ENCODE measurements around the gene FZR1. TPM values are rescaled to one million over a fixed set of nuclear protein-coding genes. Genes with fewer than 3 reads are reported as not detected.
A peak's percentile ranks its signal among the peaks of the same experiment; 100 is the strongest.

The FZR1 gene
- total and polyA plus RNA-seq, 2 of the 13 experiments (the other 11 are each of a cell fraction or from before 2014, with no cell fraction given), result 29.0 to 30.8 TPM

DNA sequence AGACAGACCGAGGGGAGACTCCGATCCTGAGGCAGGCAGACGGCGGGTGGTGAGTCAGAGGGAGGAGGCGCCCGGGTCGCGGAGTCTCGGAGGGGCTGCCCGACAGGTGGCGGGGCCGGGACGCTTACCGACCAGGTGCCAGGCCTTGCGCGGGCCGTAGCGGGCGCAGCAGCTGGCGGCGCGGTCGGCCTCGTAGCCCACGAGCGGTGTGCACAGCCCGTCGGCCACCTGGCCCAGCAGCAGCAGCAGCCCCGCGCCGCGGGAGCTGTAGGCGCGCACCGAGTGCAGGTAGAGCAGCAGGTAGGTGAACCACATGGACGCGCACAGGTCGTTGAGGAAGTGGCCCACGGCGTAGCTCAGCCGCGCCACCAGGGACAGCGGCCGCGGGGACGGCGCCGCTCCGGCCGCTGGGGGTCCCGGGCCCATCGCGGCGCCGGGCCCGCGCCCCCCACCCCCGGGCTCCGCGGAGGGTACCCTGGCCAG lies 50.9 kb downstream of the FZR1 start (continued):
- TF ChIP-seq ZBTB7A (CRISPR knock-in tag; IDR thresholded peaks at IDR 0.05) (no peak), ZNF883 (CRISPR knock-in tag; IDR thresholded peaks at IDR 0.05; ENCODE audit: not compliant biosample characterization) (no peak), ZNF772 (CRISPR knock-in tag; IDR thresholded peaks at IDR 0.05) (no peak), ZNF263 (CRISPR knock-in tag; IDR thresholded peaks at IDR 0.05) (peak; percentile 50; the same call in 1 of the 2 replicates), RFX3 (CRISPR knock-in tag; IDR thresholded peaks at IDR 0.05) (no peak), CC2D1A (CRISPR knock-in tag; IDR thresholded peaks at IDR 0.05) (no peak), ZNF589 (CRISPR knock-in tag; conservative IDR thresholded peaks at IDR 0.05) (no peak), ZNF343 (CRISPR knock-in tag; IDR thresholded peaks at IDR 0.05) (0 out of 2 replicates have a peak, but pooled peaks have one; percentile 42), ZNF766 (CRISPR knock-in tag; IDR thresholded peaks at IDR 0.05; ENCODE audit: borderline replicate concordance) (no peak), ZNF713 (CRISPR knock-in tag; IDR thresholded peaks at IDR 0.05) (no peak)
- TF ChIP-seq, protein P1, sequence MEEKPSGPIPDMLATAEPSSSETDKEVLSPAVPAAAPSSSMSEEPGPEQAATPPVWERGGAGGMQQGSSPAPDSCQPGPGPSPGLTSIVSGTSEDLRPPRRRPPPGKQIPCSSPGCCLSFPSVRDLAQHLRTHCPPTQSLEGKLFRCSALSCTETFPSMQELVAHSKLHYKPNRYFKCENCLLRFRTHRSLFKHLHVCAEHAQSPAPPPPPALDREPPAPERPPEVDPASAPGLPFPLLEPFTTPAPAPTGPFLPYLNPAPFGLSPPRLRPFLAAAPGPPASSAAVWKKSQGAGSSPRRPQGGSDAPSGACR (CRISPR knock-in tag; IDR thresholded peaks at IDR 0.05), result peak; percentile 56; the same call in 1 of the 2 replicates
- TF ChIP-seq, protein P2, sequence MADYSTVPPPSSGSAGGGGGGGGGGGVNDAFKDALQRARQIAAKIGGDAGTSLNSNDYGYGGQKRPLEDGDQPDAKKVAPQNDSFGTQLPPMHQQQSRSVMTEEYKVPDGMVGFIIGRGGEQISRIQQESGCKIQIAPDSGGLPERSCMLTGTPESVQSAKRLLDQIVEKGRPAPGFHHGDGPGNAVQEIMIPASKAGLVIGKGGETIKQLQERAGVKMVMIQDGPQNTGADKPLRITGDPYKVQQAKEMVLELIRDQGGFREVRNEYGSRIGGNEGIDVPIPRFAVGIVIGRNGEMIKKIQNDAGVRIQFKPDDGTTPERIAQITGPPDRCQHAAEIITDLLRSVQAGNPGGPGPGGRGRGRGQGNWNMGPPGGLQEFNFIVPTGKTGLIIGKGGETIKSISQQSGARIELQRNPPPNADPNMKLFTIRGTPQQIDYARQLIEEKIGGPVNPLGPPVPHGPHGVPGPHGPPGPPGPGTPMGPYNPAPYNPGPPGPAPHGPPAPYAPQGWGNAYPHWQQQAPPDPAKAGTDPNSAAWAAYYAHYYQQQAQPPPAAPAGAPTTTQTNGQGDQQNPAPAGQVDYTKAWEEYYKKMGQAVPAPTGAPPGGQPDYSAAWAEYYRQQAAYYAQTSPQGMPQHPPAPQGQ (CRISPR knock-in tag; IDR thresholded peaks at IDR 0.05; ENCODE audit: borderline replicate concordance), result no peak
- TF ChIP-seq, protein P3, sequence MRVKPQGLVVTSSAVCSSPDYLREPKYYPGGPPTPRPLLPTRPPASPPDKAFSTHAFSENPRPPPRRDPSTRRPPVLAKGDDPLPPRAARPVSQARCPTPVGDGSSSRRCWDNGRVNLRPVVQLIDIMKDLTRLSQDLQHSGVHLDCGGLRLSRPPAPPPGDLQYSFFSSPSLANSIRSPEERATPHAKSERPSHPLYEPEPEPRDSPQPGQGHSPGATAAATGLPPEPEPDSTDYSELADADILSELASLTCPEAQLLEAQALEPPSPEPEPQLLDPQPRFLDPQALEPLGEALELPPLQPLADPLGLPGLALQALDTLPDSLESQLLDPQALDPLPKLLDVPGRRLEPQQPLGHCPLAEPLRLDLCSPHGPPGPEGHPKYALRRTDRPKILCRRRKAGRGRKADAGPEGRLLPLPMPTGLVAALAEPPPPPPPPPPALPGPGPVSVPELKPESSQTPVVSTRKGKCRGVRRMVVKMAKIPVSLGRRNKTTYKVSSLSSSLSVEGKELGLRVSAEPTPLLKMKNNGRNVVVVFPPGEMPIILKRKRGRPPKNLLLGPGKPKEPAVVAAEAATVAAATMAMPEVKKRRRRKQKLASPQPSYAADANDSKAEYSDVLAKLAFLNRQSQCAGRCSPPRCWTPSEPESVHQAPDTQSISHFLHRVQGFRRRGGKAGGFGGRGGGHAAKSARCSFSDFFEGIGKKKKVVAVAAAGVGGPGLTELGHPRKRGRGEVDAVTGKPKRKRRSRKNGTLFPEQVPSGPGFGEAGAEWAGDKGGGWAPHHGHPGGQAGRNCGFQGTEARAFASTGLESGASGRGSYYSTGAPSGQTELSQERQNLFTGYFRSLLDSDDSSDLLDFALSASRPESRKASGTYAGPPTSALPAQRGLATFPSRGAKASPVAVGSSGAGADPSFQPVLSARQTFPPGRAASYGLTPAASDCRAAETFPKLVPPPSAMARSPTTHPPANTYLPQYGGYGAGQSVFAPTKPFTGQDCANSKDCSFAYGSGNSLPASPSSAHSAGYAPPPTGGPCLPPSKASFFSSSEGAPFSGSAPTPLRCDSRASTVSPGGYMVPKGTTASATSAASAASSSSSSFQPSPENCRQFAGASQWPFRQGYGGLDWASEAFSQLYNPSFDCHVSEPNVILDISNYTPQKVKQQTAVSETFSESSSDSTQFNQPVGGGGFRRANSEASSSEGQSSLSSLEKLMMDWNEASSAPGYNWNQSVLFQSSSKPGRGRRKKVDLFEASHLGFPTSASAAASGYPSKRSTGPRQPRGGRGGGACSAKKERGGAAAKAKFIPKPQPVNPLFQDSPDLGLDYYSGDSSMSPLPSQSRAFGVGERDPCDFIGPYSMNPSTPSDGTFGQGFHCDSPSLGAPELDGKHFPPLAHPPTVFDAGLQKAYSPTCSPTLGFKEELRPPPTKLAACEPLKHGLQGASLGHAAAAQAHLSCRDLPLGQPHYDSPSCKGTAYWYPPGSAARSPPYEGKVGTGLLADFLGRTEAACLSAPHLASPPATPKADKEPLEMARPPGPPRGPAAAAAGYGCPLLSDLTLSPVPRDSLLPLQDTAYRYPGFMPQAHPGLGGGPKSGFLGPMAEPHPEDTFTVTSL (CRISPR knock-in tag; IDR thresholded peaks at IDR 0.05; ENCODE audit: borderline replicate concordance), result no peak
- TF ChIP-seq, protein P4, sequence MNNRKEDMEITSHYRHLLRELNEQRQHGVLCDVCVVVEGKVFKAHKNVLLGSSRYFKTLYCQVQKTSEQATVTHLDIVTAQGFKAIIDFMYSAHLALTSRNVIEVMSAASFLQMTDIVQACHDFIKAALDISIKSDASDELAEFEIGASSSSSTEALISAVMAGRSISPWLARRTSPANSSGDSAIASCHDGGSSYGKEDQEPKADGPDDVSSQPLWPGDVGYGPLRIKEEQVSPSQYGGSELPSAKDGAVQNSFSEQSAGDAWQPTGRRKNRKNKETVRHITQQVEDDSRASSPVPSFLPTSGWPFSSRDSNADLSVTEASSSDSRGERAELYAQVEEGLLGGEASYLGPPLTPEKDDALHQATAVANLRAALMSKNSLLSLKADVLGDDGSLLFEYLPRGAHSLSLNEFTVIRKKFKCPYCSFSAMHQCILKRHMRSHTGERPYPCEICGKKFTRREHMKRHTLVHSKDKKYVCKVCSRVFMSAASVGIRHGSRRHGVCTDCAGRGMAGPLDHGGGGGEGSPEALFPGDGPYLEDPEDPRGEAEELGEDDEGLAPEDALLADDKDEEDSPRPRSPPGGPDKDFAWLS (CRISPR knock-in tag; IDR thresholded peaks at IDR 0.05; ENCODE audit: borderline replicate concordance), result no peak

All from HepG2 (cell line).